Stimulated activated CD8-positive, alpha-beta memory T cell treated with anti-CD3 and anti-CD28 coated beads, Interleukin-12 subunit alpha, Interleukin-12 subunit beta, amount 100 ng/mL, for 24 hours (primary cell): ENCODE results near the gene POLRMT.
"Not testable (repeated sequence)": the region's sequence is repeated elsewhere in the genome, so short reads cannot be mapped to it uniquely, and the experiment has no call there.

ENCODE experiments used
- DNase-seq: peaks from one replicate; pipeline ENCODE4 v3.0.0-alpha.2; 2020; ENCODE audit errors: extremely low read depth

The POLRMT gene

GRCh38 chr19:647566-648284 is 14.4 kb upstream of the POLRMT start:
- no peak for DNase-seq

GRCh38 chr19:646779-647565 is 13.6 kb upstream of the POLRMT start:
- DNase-seq, result no peak

GRCh38 chr19:645912-646778 is 12.8 kb upstream of the POLRMT start:
- DNase-seq, result no peak

GRCh38 chr19:644789-645188 is 11.5 kb upstream of the POLRMT start:
- DNase-seq, result no peak

GRCh38 chr19:644363-644762 is 11.0 kb upstream of the POLRMT start:
- DNase-seq, result no peak

- DNase-seq, result no peak
Measured at GRCh38 chr19:643736-644135, 10.4 kb upstream of the POLRMT start.

- DNase-seq, result no peak
Measured at GRCh38 chr19:642767-643727, 9.7 kb upstream of the POLRMT start.

GRCh38 chr19:641702-642101 is 8.4 kb upstream of the POLRMT start:
- DNase-seq, result no peak

- no peak for DNase-seq
Measured at GRCh38 chr19:640606-641189, 7.4 kb upstream of the POLRMT start.

- no peak for DNase-seq
Measured at GRCh38 chr19:640161-640558, 6.8 kb upstream of the POLRMT start.

- peak; percentile 94 for DNase-seq
Measured at GRCh38 chr19:639253-640160, 6.2 kb upstream of the POLRMT start, which contains the start of gene FGF22. Gene FGF22 (plus strand): TSS chr19:639879. CDS start chr19:639926, 47 bp downstream.

- no peak for DNase-seq
Measured at GRCh38 chr19:638906-639252, 5.5 kb upstream of the POLRMT start.

GRCh38 chr19:634975-635652 is 1.8 kb upstream of the POLRMT start:
- no peak for DNase-seq

GRCh38 chr19:633786-634639 is 676 bp upstream of the POLRMT start:
- no peak for DNase-seq

- peak; percentile 21 for DNase-seq
Measured at GRCh38 chr19:632579-633067, 714 bp downstream of the POLRMT start.

GRCh38 chr19:629961-630714 is 3.2 kb downstream of the POLRMT start:
- DNase-seq, result no peak

- not testable (repeated sequence) for DNase-seq
Measured at GRCh38 chr19:629515-629914, 3.8 kb downstream of the POLRMT start.
